GM18867 (cell line): ENCODE measurements around the gene MRAS.
"Not testable (repeated sequence)": the region's sequence is repeated elsewhere in the genome, so short reads cannot be mapped to it uniquely, and the experiment has no call there.

Source experiments
- ATAC-seq: cut with Tn5 transposase; IDR thresholded peaks from one replicate; pipeline ENCODE4 v1.9.1; 2021; ENCODE audit warnings: mild to moderate bottlenecking, moderate library complexity; ENCODE audit not compliant: unreplicated experiment

The MRAS gene

GRCh38 chr3:138366006-138366759, 17.8 kb downstream of the MRAS start:
- no peak for ATAC-seq

- ATAC-seq = no peak
These were observed 19.0 kb downstream of the MRAS start for GRCh38 chr3:138367326-138367850.

DNA sequence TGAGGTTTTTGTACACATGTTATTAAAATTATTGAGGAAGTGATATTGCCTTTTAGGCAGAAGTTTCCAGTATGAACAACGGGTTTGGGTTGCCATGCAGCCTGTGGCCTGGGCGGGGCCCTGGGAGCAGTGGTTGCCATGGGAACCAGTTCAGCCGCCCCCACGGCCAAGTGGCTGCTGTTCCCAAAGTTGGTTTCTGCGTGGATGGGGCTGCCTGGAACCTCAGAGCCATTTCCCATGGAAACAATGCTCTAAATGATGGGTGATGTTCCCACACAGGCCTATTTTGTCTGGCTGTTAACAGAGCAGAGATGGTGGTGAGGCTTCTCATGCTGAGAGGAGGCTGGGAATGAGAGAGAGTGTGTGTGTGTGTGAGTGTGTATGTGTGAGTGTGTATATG, 19.5 kb downstream of the MRAS start:
- no peak for ATAC-seq

DNA sequence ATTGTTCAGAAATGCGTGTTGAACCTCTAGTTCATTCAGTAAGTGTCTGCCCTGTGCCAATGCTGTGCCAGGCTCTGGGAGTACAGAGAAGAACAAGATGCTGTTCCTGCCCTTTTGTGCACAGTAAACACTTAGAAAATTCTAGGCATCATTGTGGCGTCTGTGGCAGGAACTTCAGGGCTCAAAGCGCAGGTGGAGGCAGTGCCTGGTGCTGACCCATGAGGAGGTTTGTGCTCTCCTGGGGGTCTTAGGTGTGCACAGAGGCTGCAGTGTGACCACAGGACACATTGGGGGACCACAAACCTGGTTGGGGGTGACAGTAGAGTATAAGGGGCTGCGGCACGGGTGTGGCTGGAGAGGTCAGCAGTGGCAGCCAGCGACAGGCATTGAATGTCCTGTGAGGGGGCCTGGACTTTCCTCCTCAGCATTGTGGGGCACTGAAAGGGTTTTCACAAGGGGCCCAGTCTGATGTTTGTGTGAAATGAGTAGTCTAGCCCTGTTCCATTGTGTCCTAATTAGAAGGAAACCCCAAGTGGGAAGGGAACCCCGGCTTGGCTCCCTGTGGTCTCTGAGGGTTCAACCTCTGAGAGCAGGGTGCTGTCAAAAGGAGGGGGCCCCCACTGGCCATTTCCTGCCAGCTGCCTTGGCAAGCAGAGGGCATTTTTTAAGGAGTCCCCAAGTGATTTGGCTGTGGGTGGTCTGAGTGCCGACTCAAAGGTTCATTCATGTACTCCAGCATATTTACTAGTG, 20.9 kb downstream of the MRAS start:
- no peak for ATAC-seq

DNA sequence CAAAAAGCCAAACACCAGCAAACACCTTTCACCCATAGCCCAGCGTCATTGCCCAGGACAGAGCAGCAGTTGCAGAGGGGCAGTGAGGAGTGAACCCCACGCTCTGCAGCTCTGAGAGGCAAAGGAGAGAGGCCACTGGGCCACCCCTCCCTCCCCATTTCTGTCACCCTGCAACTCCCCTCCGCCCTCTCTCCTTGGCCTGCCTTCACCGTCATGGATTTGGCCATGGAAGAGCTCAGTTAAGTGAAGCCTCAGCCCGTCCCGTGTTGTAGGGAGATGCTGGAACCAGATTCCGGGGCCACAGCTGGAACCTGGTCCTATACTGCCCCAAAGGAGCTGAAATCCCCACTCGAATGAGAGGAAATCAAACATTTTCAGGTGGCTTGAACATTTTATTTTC, 21.9 kb downstream of the MRAS start:
- no peak for ATAC-seq

DNA sequence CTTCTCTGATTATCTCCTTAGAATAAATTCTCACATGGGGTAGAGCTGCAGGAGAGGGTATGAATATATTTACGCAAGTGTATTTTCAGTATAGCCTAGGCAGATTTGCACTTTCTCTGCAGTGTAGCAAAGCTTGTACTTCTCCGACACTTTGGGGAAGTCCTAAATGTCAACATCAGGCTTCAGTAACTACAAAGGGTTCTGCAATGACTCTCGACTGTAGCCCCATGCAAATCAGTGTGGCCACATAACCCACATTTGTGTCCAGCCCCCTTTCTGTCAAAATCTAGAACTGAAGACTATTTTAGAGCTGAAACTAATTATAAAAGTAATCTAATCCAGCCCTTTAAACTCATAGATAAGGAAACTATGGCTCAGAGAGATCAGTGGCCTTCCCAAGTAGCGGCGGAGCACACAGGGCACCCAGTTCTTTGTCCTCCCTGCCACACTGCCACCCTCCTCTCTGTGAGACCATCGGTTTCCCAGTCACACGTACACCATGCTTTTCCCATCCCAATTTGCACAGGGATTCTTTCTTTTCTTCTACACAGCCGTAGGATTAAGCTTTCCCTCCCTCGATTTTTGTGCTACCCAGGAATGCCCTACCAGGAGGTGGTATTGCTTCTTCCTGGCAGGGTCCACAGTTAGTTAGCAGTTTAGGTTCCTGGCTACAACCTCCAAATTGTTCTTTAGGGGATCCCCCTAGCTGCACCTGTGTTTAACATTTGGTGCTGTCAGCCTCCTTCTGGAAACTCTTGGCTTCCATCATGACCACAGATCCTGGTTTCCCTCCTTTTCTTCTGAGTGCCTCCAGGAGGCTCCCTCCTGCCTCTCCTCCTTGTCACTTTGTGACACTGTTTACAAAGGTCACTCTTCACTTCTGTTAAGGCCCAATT, 22.9 kb downstream of the MRAS start:
- ATAC-seq = peak; percentile 100

GRCh38 chr3:138373087-138373735, 24.8 kb downstream of the MRAS start:
- ATAC-seq = no peak

DNA sequence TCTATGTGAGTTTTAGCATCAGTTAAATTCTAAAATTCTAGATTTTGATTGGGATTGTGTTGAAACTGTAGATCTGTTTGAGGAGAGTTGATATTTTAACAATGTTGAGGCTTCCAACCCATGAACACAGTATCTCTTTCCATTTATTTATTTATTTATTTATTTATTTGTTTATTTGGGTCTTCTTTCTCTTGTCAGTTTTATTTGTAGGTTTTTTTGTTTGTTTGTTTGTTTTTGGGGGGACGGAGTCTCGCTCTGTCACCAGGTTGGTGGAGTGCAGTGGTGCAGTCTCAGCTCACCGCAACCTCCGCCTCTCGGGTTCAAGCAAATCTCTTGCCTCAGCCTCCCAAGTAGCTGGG, 25.3 kb downstream of the MRAS start:
- no peak for ATAC-seq

GRCh38 chr3:138374573-138375134, 26.3 kb downstream of the MRAS start:
- no peak for ATAC-seq

DNA sequence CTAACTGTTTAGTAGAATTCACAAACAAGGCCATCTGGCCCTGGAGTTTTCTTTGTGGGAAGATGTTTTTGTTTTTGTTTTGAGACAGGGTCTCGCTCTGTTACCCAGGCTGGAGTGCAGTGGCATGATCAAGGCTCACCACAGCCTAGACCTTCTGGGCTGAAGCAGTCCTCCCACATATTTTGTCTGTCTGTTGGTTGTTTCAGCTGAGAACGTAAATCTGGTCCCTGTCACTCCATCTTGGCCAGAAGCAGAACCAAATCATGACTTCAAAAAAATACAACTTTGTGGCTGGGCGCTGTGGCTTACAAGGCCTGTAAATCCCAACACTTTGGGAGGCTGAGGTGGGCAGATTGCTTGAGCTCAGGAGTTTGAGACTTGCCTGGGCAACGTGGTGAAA, 27.1 kb downstream of the MRAS start:
- ATAC-seq = no peak

GRCh38 chr3:138376663-138377062, 28.3 kb downstream of the MRAS start:
- ATAC-seq = no peak

GRCh38 chr3:138377212-138377611, 28.8 kb downstream of the MRAS start:
- ATAC-seq = not testable (repeated sequence)

DNA sequence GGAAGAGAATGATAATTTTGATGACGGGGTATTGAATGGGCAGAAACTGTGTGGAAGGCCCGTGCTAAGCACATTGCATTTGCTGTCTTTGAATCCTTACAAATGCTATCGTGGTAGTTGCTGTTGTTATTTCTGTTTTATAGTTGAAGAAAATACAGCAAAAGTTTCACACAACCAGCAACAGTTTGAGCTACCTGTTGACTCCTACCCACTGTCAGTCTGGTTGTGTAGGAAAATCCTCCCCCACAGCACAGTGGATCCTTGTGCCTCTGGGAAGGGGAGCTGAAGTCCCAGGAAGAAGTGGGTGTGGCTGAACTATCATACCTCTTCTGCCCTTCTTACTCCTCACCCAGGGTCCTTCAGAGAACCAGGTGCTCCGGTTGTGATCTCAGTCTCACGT, 29.4 kb downstream of the MRAS start:
- no peak for ATAC-seq

- no peak for ATAC-seq
These were observed 30.0 kb downstream of the MRAS start for GRCh38 chr3:138378331-138378730.

GRCh38 chr3:138378990-138379389, 30.6 kb downstream of the MRAS start:
- ATAC-seq = no peak

DNA sequence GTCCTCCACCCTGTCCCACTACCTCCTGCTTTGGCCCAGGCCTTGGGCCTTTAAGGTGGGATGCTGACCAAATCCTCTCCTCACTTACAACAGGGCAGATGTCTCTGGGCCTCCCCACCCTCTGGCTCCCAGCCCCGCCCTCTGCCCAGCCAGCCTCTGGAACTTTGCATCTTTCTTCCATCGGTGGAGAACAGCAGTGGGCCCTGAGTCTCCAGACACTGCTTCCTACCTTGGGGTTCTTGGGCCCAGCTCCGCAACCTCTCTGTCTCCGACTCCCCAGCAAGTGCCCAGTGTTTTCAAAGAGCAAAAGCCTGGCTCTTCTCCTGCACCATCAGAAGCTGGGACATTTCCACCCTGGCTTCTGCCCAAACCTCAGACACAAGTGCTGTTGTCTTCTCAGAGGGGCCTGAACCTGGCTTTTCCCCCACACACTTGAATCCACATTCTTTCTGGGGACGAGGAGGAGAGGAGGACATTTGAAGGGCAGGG, 33.1 kb downstream of the MRAS start:
- ATAC-seq = no peak

- no peak for ATAC-seq
These were observed 33.8 kb downstream of the MRAS start for GRCh38 chr3:138381950-138382715.

GRCh38 chr3:138383715-138384465, 35.5 kb downstream of the MRAS start:
- ATAC-seq = no peak

DNA sequence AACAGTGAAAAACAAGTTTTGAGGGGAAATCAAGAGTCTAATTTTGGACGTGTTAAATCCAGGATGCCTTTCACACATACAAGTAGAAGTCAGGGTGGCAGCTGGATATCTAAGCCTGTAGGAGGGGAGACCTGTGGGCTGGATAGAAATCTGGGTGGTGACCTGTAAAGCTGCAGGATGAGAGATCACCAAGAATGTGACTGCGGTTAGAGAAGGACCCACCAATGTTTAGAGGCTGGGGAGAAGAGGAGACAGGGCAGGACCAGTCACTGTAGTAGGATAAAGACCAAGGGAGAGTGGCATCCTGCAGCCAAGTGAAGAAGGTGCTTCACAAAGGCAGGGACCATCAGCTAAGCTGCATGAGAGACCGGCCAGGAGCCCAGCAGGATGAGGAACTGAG, 36.2 kb downstream of the MRAS start:
- no peak for ATAC-seq
